Hepatocyte (in vitro differentiated cells): Measurements from ENCODE around the gene ADCK2.

Source experiments
- CTCF ChIP-seq: fragments of 200-600 bp; sonication (generic); IDR thresholded peaks from 2 replicates; pipeline ENCODE4 v1.5.1; 2016; ENCODE audit warnings: antibody characterized with exemption, mild to moderate bottlenecking; ENCODE audit not compliant: poor library complexity
- EZH2 ChIP-seq: fragments of 200-600 bp; sonication (generic); IDR thresholded peaks from 2 replicates; pipeline ENCODE4 v1.6.1; 2016; ENCODE audit warnings: antibody characterized with exemption, mild to moderate bottlenecking, borderline replicate concordance
- EZH2phosphoT487 ChIP-seq: fragments of 200-600 bp; sonication (generic); IDR thresholded peaks from one replicate; pipeline ENCODE4 v1.6.1; 2018; ENCODE audit warnings: antibody characterized with exemption, mild to moderate bottlenecking, low read depth, moderate library complexity; ENCODE audit not compliant: unreplicated experiment, severe bottlenecking

GRCh38 chr7:140635345-140635744, 37.4 kb upstream of the ADCK2 start:
- TF ChIP-seq CTCF: no peak
- TF ChIP-seq EZH2: no peak
- no peak for TF ChIP-seq EZH2phosphoT487
